Measurements from ENCODE around the gene TBC1D16. TPM values are rescaled to one million over a fixed set of nuclear protein-coding genes. Genes with fewer than 3 reads are reported as not detected.

Gene TBC1D16
- total and polyA plus RNA-seq, 2 donors from 2014 or later: 9.1 to 68.0 TPM

GRCh38 chr17:79985943-79986391 lies 49.7 kb downstream of the TBC1D16 start:
- Histone ChIP-seq H3K36me3 (ENCODE audit: control insufficient read depth in 2 of 3, insufficient read depth in 3 of 3, low read length in 3 of 3) (no peaks in the 10 kb centered on the region), H3K9me3 (ENCODE audit: control insufficient read depth in 2 of 3, insufficient read depth in 1 of 3, low read length in 3 of 3) (no peaks in the 10 kb centered on the region), H3K9ac (ENCODE audit: low read length in 3 of 3) (no peak overlapping the region), H3K4me1 (ENCODE audit: control insufficient read depth in 2 of 3, insufficient read depth in 2 of 3, low read depth in 1 of 3, low read length in 3 of 3) (peaks cover 3 to 26% (median 20%) of the 10 kb centered on the region in 3 donors), H3K4me3 (ENCODE audit: low read length in 3 of 3) (no peak overlapping the region), H3K27ac (ENCODE audit: low read depth in 2 of 2, low read length in 2 of 2) (no peak overlapping the region), H3K27me3 (ENCODE audit: control insufficient read depth, insufficient read depth, low read length) (no peaks in the 10 kb centered on the region)
- TF ChIP-seq CTCF (IDR thresholded peaks at IDR 0.05; ENCODE audit: borderline replicate concordance, extremely low read depth, insufficient read depth): no peak
- intact Hi-C loops (cut with DNase I): no loop called here
- no peak for FAIRE-seq
- DNase-seq: peak in 2 of 5 donors; percentile 27 to 41

- DNase-seq: peak in 2 of 5 donors; percentile 36 to 68
- TF ChIP-seq CTCF (IDR thresholded peaks at IDR 0.05; ENCODE audit: borderline replicate concordance, extremely low read depth, insufficient read depth): no peak
- Histone ChIP-seq H3K9ac (ENCODE audit: low read length in 3 of 3) (no peak overlapping the region), H3K4me1 (ENCODE audit: control insufficient read depth in 2 of 3, insufficient read depth in 2 of 3, low read depth in 1 of 3, low read length in 3 of 3) (peaks cover 2 to 22% (median 20%) of the 10 kb centered on the region in 3 donors), H3K27me3 (ENCODE audit: control insufficient read depth, insufficient read depth, low read length) (no peaks in the 10 kb centered on the region), H3K36me3 (ENCODE audit: control insufficient read depth in 2 of 3, insufficient read depth in 3 of 3, low read length in 3 of 3) (no peaks in the 10 kb centered on the region), H3K9me3 (ENCODE audit: control insufficient read depth in 2 of 3, insufficient read depth in 1 of 3, low read length in 3 of 3) (no peaks in the 10 kb centered on the region), H3K27ac (ENCODE audit: low read depth in 2 of 2, low read length in 2 of 2) (no peak overlapping the region), H3K4me3 (ENCODE audit: low read length in 3 of 3) (no peak overlapping the region)
- intact Hi-C loops (cut with DNase I): no loop called here
- no peak for FAIRE-seq
Observed at GRCh38 chr17:79985361-79985942, 50.2 kb downstream of the TBC1D16 start.

GRCh38 chr17:79984877-79985276 lies 50.8 kb downstream of the TBC1D16 start:
- FAIRE-seq (no peak), DNase-seq (peak in 1 of 5 donors; percentile 13)
- no peaks in the 10 kb centered on the region for H3K36me3 ChIP-seq (ENCODE audit: control insufficient read depth in 2 of 3, insufficient read depth in 3 of 3, low read length in 3 of 3)
- intact Hi-C loops (cut with DNase I): no loop called here
- H3K27me3 ChIP-seq (ENCODE audit: control insufficient read depth, insufficient read depth, low read length): no peaks in the 10 kb centered on the region
- H3K27ac ChIP-seq (ENCODE audit: low read depth in 2 of 2, low read length in 2 of 2): no peak overlapping the region
- H3K9ac ChIP-seq (ENCODE audit: low read length in 3 of 3): no peak overlapping the region
- H3K4me1 ChIP-seq (ENCODE audit: control insufficient read depth in 2 of 3, insufficient read depth in 2 of 3, low read depth in 1 of 3, low read length in 3 of 3): peaks cover 0 to 20% (median 19%) of the 10 kb centered on the region in 3 donors
- TF ChIP-seq CTCF (IDR thresholded peaks at IDR 0.05; ENCODE audit: borderline replicate concordance, extremely low read depth, insufficient read depth): no peak
- no peaks in the 10 kb centered on the region for H3K9me3 ChIP-seq (ENCODE audit: control insufficient read depth in 2 of 3, insufficient read depth in 1 of 3, low read length in 3 of 3)
- no peak overlapping the region for H3K4me3 ChIP-seq (ENCODE audit: low read length in 3 of 3)
